Psoas muscle (tissue), 8 donors: ENCODE results near the gene RPAIN. TPM values are rescaled to one million over a fixed set of nuclear protein-coding genes. Genes with fewer than 3 reads are reported as not detected.
A peak's percentile ranks its signal among the peaks of the same experiment; 100 is the strongest.

Experiments used
- ATAC-seq, 4 donors: fragments of 200-7000 bp; cut with Tn5 transposase; one replicate each; pipeline ENCODE4 v1.9.1; 2020; ENCODE audit warnings: moderate library complexity in 3 of 4, mild to moderate bottlenecking in 2 of 4
- DNase-seq, 2 donors: peaks; one replicate each; pipeline ENCODE4 v3.0.0-alpha.2; 2020
- H3K27ac ChIP-seq: fragments of 200-600 bp; one replicate; pipeline ENCODE4 v1.8.0; 2022
- H3K27me3 ChIP-seq, 3 donors: fragments of 200-600 bp in 1 of 3; one replicate each; pipeline versions ENCODE4 v1.6.1 to v1.8.0; 2013 to 2022; ENCODE audit warnings: low read length in 2 of 3, mild to moderate bottlenecking in 2 of 3, moderate library complexity in 1 of 3; ENCODE audit not compliant: insufficient read depth in 3 of 3
- H3K36me3 ChIP-seq, 2 donors: fragments of 200-600 bp in 1 of 2; one replicate each; pipeline versions ENCODE4 v1.6.1 to v1.8.0; 2013 to 2022; ENCODE audit warnings: low read depth in 1 of 2, mild to moderate bottlenecking in 1 of 2, moderate library complexity in 1 of 2; ENCODE audit not compliant: insufficient read depth in 1 of 2
- H3K4me1 ChIP-seq: fragments of 200-600 bp; one replicate; pipeline ENCODE4 v1.8.0; 2022
- H3K4me3 ChIP-seq: fragments of 200-600 bp; one replicate; pipeline ENCODE4 v1.8.0; 2022; ENCODE audit warnings: mild to moderate bottlenecking
- H3K9me3 ChIP-seq: fragments of 200-600 bp; one replicate; pipeline ENCODE4 v1.8.0; 2022
- WGBS, 3 donors: extraction: QIAGEN DNeasy Blood & Tissue Kit; methylation state at CpG; one replicate each; pipeline versions ENCODE4 v1.1.6 to v1.1.7; 2013; 5-methylcytosine and 5-hydroxymethylcytosine counted together
- intact Hi-C, 2 donors: fragments of 100-400 bp; cut with DNase I; formaldehyde crosslinking; loops; one replicate each; pipeline versions ENCODE4 v1.11.0 to v1.14.2; 2022
- long read RNA-seq, 2 donors: library from polyadenylated mRNA; unstranded; transcript quantifications; one replicate each; pipeline ENCODE4 v2.0.0, GENCODE V29; 2021
- polyA plus RNA-seq, 3 donors: library from polyadenylated mRNA; stranded (reverse); fragments of 200-250 nt; gene quantifications; one replicate each; pipeline ENCODE4 v1.2.3, GENCODE V29; 2013
- total RNA-seq, 4 donors: library from RNA; stranded (reverse); fragmentation: NEBNext Ultra II Directional in 2 of 4; extraction: Animal tissue kit (Norgen Biotek cat#: 25700) in 2 of 4; gene quantifications; one replicate each; pipeline versions ENCODE4 v1.2.1 to v1.2.4, GENCODE V29; 2021 to 2023
- TF ChIP-seq, protein P1 (sequence below): fragments of 200-600 bp; IDR thresholded peaks from one replicate; pipeline ENCODE4 v1.8.0; 2022; ENCODE audit warnings: antibody characterized with exemption
- donor health status: healthy with polysubstance abuse.
- donor health status: DM: no; HTN: no; CAD: no; lungs with moderate emphysema.
- donor health status: Bipolar disorder and iron deficiency.
- donor health status: healthy.
- donor health status: DM: yes; HTN: yes; CAD: no.
- donor health status: DM: no; HTN: no; CAD: no.
- donor health status: DM: no; HTN: no; CAD: no.
- donor health status: DM: yes; HTN: yes; CAD: no.

The RPAIN gene
- total RNA-seq (10 to 100 TPM; 24.7 to 36.3 (median 27.5) TPM), polyA plus RNA-seq (10 to 100 TPM; 25.2 to 65.2 (median 48.1) TPM)
- long read RNA-seq, donor 1, transcript RPAIN-203 (7 exons, 1,535 nt): major isoform, 19 of 47 reads
- long read RNA-seq, donor 1, partial matches to known transcripts: 1 of 47 reads
- long read RNA-seq, donor 1, other reads (novel, unspliced or antisense): 18 of 47 reads
- long read RNA-seq, donor 2, transcript RPAIN-203 (7 exons, 1,535 nt): major isoform, 22 of 59 reads
- long read RNA-seq, donor 2, transcript RPAIN-205 (4 exons, 1,057 nt): minor isoform, 19 of 59 reads
- long read RNA-seq, donor 2, partial matches to known transcripts: 1 of 59 reads
- long read RNA-seq, donor 2, other reads (novel, unspliced or antisense): 5 of 59 reads

GRCh38 chr17:5419959-5420653, at the start of gene RPAIN:
TSS of gene RPAIN (plus strand) at chr17:5420182. CDS start at chr17:5420211, 29 bp downstream.
- H3K9me3 ChIP-seq: no peaks in the 10 kb centered on the region
- peaks cover 28% of the 10 kb centered on the region for H3K4me1 ChIP-seq
- no peaks in the 10 kb centered on the region for H3K27me3 ChIP-seq
- peak; percentile 89 to 94 for DNase-seq
- intact Hi-C loops: no loop called here
- peak; percentile 84 to 89 (median 86) for ATAC-seq
- WGBS, 3 donors: 0% methylated on average over 41 of the region's 41 CpGs
- peak within 1 kb of the TSS; percentile 88 for H3K4me3 ChIP-seq
- TF ChIP-seq, protein P1, sequence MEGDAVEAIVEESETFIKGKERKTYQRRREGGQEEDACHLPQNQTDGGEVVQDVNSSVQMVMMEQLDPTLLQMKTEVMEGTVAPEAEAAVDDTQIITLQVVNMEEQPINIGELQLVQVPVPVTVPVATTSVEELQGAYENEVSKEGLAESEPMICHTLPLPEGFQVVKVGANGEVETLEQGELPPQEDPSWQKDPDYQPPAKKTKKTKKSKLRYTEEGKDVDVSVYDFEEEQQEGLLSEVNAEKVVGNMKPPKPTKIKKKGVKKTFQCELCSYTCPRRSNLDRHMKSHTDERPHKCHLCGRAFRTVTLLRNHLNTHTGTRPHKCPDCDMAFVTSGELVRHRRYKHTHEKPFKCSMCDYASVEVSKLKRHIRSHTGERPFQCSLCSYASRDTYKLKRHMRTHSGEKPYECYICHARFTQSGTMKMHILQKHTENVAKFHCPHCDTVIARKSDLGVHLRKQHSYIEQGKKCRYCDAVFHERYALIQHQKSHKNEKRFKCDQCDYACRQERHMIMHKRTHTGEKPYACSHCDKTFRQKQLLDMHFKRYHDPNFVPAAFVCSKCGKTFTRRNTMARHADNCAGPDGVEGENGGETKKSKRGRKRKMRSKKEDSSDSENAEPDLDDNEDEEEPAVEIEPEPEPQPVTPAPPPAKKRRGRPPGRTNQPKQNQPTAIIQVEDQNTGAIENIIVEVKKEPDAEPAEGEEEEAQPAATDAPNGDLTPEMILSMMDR: no peak
- peaks cover 11 to 67% of the 10 kb centered on the region in 2 donors for H3K36me3 ChIP-seq
- H3K27ac ChIP-seq: peak within 1 kb of the TSS; percentile 99

- Histone ChIP-seq H3K36me3 (peaks cover 15 to 97% of the 10 kb centered on the region in 2 donors), H3K27me3 (no peaks in the 10 kb centered on the region), H3K9me3 (no peaks in the 10 kb centered on the region), H3K27ac (no peak overlapping the region), H3K4me3 (no peak overlapping the region), H3K4me1 (no peaks in the 10 kb centered on the region)
- intact Hi-C loops: loop anchor here (5.0 kb wide), 2 partner anchors 37 to 88 kb away; partner anchors contain the start of gene RABEP1 (in 1 of the 2)
- WGBS, 3 donors: 92 to 95% (median 93%) methylated on average over 4 of the region's 4 CpGs
- DNase-seq (no peak), ATAC-seq (no peak)
- TF ChIP-seq, protein P1: no peak
Observed at GRCh38 chr17:5370411-5370810, 49.6 kb upstream of the RPAIN start.

DNA sequence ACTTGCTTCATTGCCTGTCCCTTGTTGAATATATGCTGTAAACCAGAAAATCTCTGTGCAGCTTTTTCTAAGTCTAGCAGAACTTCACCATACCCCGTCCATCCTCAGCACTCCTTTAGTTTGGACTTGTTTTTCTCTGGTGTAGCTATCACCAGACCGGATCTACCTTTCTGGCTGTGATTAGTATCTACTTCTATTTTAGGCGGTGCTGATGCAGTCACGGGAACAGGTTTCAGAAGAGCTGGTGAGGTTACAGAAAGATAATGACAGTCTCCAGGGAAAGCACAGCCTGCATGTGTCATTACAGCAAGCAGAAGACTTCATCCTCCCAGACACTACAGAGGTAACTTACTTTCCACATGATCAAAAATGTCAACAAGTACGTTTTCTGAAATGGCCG, 46.9 kb upstream of the RPAIN start:
- 45 to 68% (median 60%) methylated on average over 6 of the region's 6 CpGs for WGBS, 3 donors
- intact Hi-C loops: loop anchor here (5.0 kb wide), 2 partner anchors 34 to 91 kb away; partner anchors contain the start of gene RABEP1 (in 1 of the 2)
- DNase-seq (no peak), ATAC-seq (peak; percentile 83 to 90 (median 90))
- Histone ChIP-seq H3K4me1 (no peaks in the 10 kb centered on the region), H3K27me3 (no peaks in the 10 kb centered on the region), H3K9me3 (no peaks in the 10 kb centered on the region), H3K4me3 (no peak overlapping the region), H3K36me3 (peaks cover 9 to 98% of the 10 kb centered on the region in 2 donors), H3K27ac (peak overlapping the region; percentile 67)
- TF ChIP-seq, protein P1: no peak

GRCh38 chr17:5378566-5379207, 41.3 kb upstream of the RPAIN start:
- no peaks in the 10 kb centered on the region for H3K27me3 ChIP-seq
- intact Hi-C loops: no loop called here
- TF ChIP-seq, protein P1: no peak
- H3K36me3 ChIP-seq: peaks cover 15 to 100% of the 10 kb centered on the region in 2 donors
- no peak overlapping the region for H3K4me3 ChIP-seq
- no peak for DNase-seq
- no peak for ATAC-seq
- H3K27ac ChIP-seq: no peak overlapping the region
- H3K4me1 ChIP-seq: no peaks in the 10 kb centered on the region
- WGBS, 3 donors: 84 to 90% (median 86%) methylated on average over 3 of the region's 3 CpGs
- no peaks in the 10 kb centered on the region for H3K9me3 ChIP-seq
